CD14-positive monocyte (primary cell): Measurements from ENCODE around the gene SNX12. TPM values are rescaled to one million over a fixed set of nuclear protein-coding genes. Genes with fewer than 3 reads are reported as not detected.

Source experiments
- DNase-seq, 3 donors: peaks; one replicate each; pipeline ENCODE4 v3.0.0-alpha.2; 2011 to 2022
- H2AFZ ChIP-seq: 2 replicates; pipeline ENCODE4 v1.6.0; 2012; ENCODE audit warnings: mild to moderate bottlenecking, low read depth, low read length, inconsistent platforms; ENCODE audit not compliant: insufficient read depth, poor library complexity, severe bottlenecking
- H3K27ac ChIP-seq, 2 donors: 1 replicate in 1 of 2; 2 replicates in 1 of 2; pipeline ENCODE4 v1.5.1; 2012 to 2013; ENCODE audit warnings: low read length in 2 of 2, control low read depth in 1 of 2, inconsistent platforms in 1 of 2, low read depth in 1 of 2, mild to moderate bottlenecking in 1 of 2
- H3K27me3 ChIP-seq, 2 donors: one replicate each; pipeline versions ENCODE4 v1.6.0 to v1.6.1; 2011 to 2013; ENCODE audit warnings: low read length in 2 of 2; ENCODE audit not compliant: control insufficient read depth in 2 of 2, insufficient read depth in 2 of 2
- H3K36me3 ChIP-seq, 2 donors: replicated peaks in 1 of 2; 1 replicate in 1 of 2; 2 replicates in 1 of 2; pipeline versions ENCODE4 v1.5.1 to v1.6.1; 2012 to 2013; ENCODE audit warnings: low read length in 2 of 2, control low read depth in 1 of 2, inconsistent platforms in 1 of 2, mild to moderate bottlenecking in 1 of 2; ENCODE audit not compliant: insufficient read depth in 2 of 2, control insufficient read depth in 1 of 2
- H3K4me1 ChIP-seq, 2 donors: 1 replicate in 1 of 2; 2 replicates in 1 of 2; pipeline versions ENCODE4 v1.5.1 to v1.6.1; 2012 to 2013; ENCODE audit warnings: low read length in 2 of 2, control low read depth in 1 of 2, inconsistent platforms in 1 of 2, mild to moderate bottlenecking in 1 of 2, moderate library complexity in 1 of 2; ENCODE audit not compliant: insufficient read depth in 2 of 2, control insufficient read depth in 1 of 2
- H3K4me2 ChIP-seq: replicated peaks from 2 replicates; pipeline ENCODE3; 2012; ENCODE audit warnings: low read length, moderate library complexity, mild to moderate bottlenecking; ENCODE audit not compliant: poor library complexity, severe bottlenecking; ENCODE audit errors: extremely low read depth
- H3K4me3 ChIP-seq, 3 experiments: fragments of 200-600 bp in 1 of 3; sonication (generic) in 1 of 3; replicated peaks in 1 of 3; 1 replicate in 2 of 3; 2 replicates in 1 of 3; pipeline ENCODE4 v1.5.1; 2011 to 2013; ENCODE audit warnings: low read length in 3 of 3, mild to moderate bottlenecking in 3 of 3, control low read depth in 2 of 3, low read depth in 2 of 3, inconsistent platforms in 1 of 3, moderate library complexity in 1 of 3
- H3K79me2 ChIP-seq: 2 replicates; pipeline ENCODE4 v1.6.0; 2012; ENCODE audit warnings: mild to moderate bottlenecking, control low read depth, inconsistent platforms, low read length, moderate library complexity; ENCODE audit not compliant: insufficient read depth
- H3K9ac ChIP-seq: 2 replicates; pipeline ENCODE4 v1.6.0; 2017; ENCODE audit warnings: low read length, mild to moderate bottlenecking; ENCODE audit not compliant: insufficient read depth, poor library complexity, severe bottlenecking
- H3K9me3 ChIP-seq, 2 donors: replicated peaks in 1 of 2; 1 replicate in 1 of 2; 2 replicates in 1 of 2; pipeline versions ENCODE4 v1.5.1 to v1.6.1; 2012 to 2013; ENCODE audit warnings: low read length in 2 of 2, control low read depth in 1 of 2; ENCODE audit not compliant: control insufficient read depth in 1 of 2, insufficient read depth in 1 of 2
- H4K20me1 ChIP-seq: 2 replicates; pipeline ENCODE4 v1.6.0; 2012; ENCODE audit warnings: mild to moderate bottlenecking, low read length, control low read depth, moderate library complexity; ENCODE audit not compliant: insufficient read depth
- H3K27ac Mint-ChIP-seq, 7 donors: one replicate each; pipeline ENCODE4 v1.8.0; 2020; ENCODE audit warnings: mild to moderate bottlenecking in 7 of 7, mixed read lengths in 7 of 7, moderate library complexity in 6 of 7, inconsistent platforms in 2 of 7
- H3K27me3 Mint-ChIP-seq, 3 donors: one replicate each; pipeline ENCODE4 v1.8.0; 2021 to 2022; ENCODE audit warnings: low read depth in 3 of 3, mild to moderate bottlenecking in 3 of 3, mixed read lengths in 3 of 3, moderate library complexity in 3 of 3, inconsistent platforms in 1 of 3
- H3K36me3 Mint-ChIP-seq, 2 donors: one replicate each; pipeline ENCODE4 v1.8.0; 2020; ENCODE audit warnings: mixed read lengths in 2 of 2, inconsistent platforms in 1 of 2, mild to moderate bottlenecking in 1 of 2
- H3K4me1 Mint-ChIP-seq: one replicate; pipeline ENCODE4 v1.8.0; 2020; ENCODE audit warnings: mild to moderate bottlenecking, mixed read lengths
- H3K4me3 Mint-ChIP-seq, 2 donors: one replicate each; pipeline ENCODE4 v1.8.0; 2020; ENCODE audit warnings: mild to moderate bottlenecking in 2 of 2, mixed read lengths in 2 of 2, moderate library complexity in 1 of 2
- H3K9me3 Mint-ChIP-seq, 7 donors: one replicate each; pipeline ENCODE4 v1.8.0; 2020 to 2022; ENCODE audit warnings: mixed read lengths in 7 of 7, mild to moderate bottlenecking in 6 of 7, moderate library complexity in 6 of 7, inconsistent platforms in 2 of 7
- WGBS: methylation state at CpG from one replicate; pipeline ENCODE4 v1.1.5; 2013; ENCODE audit warnings: missing lambda C conversion rate; ENCODE audit not compliant: insufficient coverage; 5-methylcytosine and 5-hydroxymethylcytosine counted together
- intact Hi-C, 2 donors: fragments of 100-400 bp; cut with micrococcal nuclease; formaldehyde crosslinking; loops; one replicate each; pipeline versions ENCODE4 v1.15.0 to v1.15.1; 2023
- polyA plus RNA-seq, 3 donors: library from polyadenylated mRNA; depleted of rRNA in 1 of 3; unstranded in 2 of 3; stranded (reverse) in 1 of 3; fragments of 300-500 nt in 2 of 3; fragments of >200 nt in 1 of 3; fragmentation: Illumina TruSeq in 2 of 3; gene quantifications; 1 replicate in 2 of 3; 2 replicates in 1 of 3; pipeline ENCODE4 v1.2.3, GENCODE V29; 2012 to 2021
- TF ChIP-seq, protein P1 (sequence below): fragments of 200-600 bp; IDR thresholded peaks from one replicate; pipeline ENCODE4 v1.8.0; 2022; ENCODE audit warnings: antibody characterized with exemption, mild to moderate bottlenecking

SNX12 gene
- polyA plus RNA-seq, 3 donors: 4.2 to 12.9 (median 5.0) TPM

DNA sequence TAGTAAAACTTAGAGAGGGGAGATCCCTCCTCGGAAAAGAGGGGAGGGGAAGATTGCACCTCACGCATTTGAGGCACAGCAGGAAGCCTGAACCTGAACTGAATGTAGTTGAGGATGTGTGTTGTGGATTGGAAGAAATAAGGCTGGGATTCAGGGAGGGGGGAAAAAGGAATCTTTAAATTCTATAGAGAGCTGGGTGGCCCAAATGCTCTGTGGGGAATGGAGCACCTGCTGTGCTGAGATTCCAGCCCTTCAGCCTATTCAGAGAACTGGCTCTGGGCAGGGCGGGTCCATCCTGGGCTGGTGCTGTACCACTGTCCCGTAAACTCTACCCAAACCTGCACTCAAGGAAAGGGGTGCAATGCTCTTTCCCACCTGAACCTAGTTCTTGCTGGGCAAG lies 31.6 kb upstream of the SNX12 start:
- Mint-ChIP-seq H3K27ac (peak overlapping the region in 1 of 7 donors; percentile 62), H3K9me3 (peaks cover 0 to 6% (median 0%) of the 10 kb centered on the region in 7 donors), H3K27me3 (peaks cover 0 to 19% (median 2%) of the 10 kb centered on the region in 3 donors), H3K4me3 (no peak overlapping the region), H3K4me1 (peaks cover 43% of the 10 kb centered on the region), H3K36me3 (peaks cover 13 to 18% of the 10 kb centered on the region in 2 donors)
- Histone ChIP-seq H3K4me2 (no peak overlapping the region), H3K4me3 (no peak overlapping the region), H3K36me3 (peaks cover 5 to 7% of the 10 kb centered on the region in 2 donors), H3K4me1 (peaks cover 46 to 51% of the 10 kb centered on the region in 2 donors), H3K9me3 (no peaks in the 10 kb centered on the region), H3K79me2 (no peaks in the 10 kb centered on the region), H2AFZ (no peak overlapping the region), H3K27me3 (no peaks in the 10 kb centered on the region), H3K9ac (no peak overlapping the region), H4K20me1 (no peaks in the 10 kb centered on the region), H3K27ac (no peak overlapping the region)
- intact Hi-C loops: loop anchor here (5.0 to 10.0 kb wide), 2 partner anchors 75 to 83 kb away; no protein-coding TSS in a partner anchor
- no peak for DNase-seq
- TF ChIP-seq, protein P1, sequence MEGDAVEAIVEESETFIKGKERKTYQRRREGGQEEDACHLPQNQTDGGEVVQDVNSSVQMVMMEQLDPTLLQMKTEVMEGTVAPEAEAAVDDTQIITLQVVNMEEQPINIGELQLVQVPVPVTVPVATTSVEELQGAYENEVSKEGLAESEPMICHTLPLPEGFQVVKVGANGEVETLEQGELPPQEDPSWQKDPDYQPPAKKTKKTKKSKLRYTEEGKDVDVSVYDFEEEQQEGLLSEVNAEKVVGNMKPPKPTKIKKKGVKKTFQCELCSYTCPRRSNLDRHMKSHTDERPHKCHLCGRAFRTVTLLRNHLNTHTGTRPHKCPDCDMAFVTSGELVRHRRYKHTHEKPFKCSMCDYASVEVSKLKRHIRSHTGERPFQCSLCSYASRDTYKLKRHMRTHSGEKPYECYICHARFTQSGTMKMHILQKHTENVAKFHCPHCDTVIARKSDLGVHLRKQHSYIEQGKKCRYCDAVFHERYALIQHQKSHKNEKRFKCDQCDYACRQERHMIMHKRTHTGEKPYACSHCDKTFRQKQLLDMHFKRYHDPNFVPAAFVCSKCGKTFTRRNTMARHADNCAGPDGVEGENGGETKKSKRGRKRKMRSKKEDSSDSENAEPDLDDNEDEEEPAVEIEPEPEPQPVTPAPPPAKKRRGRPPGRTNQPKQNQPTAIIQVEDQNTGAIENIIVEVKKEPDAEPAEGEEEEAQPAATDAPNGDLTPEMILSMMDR: no peak
- 100% methylated on average over 2 of the region's 4 CpGs for WGBS

DNA sequence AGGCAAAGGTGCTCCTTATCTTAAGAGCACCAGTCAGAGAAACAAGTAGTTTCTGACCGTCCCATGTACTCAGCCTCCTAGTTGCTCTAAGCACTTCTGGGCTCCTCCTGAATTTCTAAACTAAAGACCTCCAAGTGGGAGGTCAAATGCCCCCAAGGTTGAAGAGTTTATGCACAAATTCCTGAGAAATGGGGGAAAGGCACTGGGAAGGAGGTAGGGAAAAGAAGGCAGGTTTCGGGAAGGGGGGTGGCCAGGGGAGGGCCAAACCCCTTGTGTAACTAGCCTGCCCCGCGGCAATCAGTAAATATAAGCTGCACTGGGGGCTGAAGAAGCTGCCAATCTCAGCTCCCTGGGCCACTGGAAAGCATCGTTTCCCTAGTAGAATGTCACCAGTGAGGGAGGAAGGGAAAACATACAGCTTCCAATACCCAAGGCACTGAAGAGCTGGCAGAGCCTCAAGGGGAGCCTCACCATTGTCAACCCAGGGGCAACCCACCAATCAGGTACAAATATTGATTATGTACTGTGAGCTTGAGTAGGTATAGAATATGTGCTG lies 30.9 kb upstream of the SNX12 start:
- Mint-ChIP-seq H3K9me3 (peaks cover 0 to 6% (median 0%) of the 10 kb centered on the region in 7 donors), H3K27me3 (peaks cover 0 to 19% (median 3%) of the 10 kb centered on the region in 3 donors), H3K27ac (no peak overlapping the region), H3K4me3 (no peak overlapping the region), H3K36me3 (peaks cover 13 to 18% of the 10 kb centered on the region in 2 donors), H3K4me1 (peaks cover 36% of the 10 kb centered on the region)
- Histone ChIP-seq H3K4me3 (no peak overlapping the region), H3K27me3 (no peaks in the 10 kb centered on the region), H4K20me1 (no peaks in the 10 kb centered on the region), H3K9ac (peak overlapping the region; percentile 4), H3K36me3 (peaks cover 5 to 7% of the 10 kb centered on the region in 2 donors), H3K4me1 (peaks cover 38 to 44% of the 10 kb centered on the region in 2 donors), H3K4me2 (no peak overlapping the region), H3K79me2 (no peaks in the 10 kb centered on the region), H3K27ac (no peak overlapping the region), H2AFZ (no peak overlapping the region), H3K9me3 (no peaks in the 10 kb centered on the region)
- intact Hi-C loops: loop anchor here (1.0 to 10.0 kb wide), 3 partner anchors 29 to 83 kb away; no protein-coding TSS in a partner anchor
- DNase-seq: no peak
- TF ChIP-seq, protein P1: no peak
- WGBS: 83% methylated on average over 3 of the region's 5 CpGs
